ENCODE results near the gene FSTL3.

DNA sequence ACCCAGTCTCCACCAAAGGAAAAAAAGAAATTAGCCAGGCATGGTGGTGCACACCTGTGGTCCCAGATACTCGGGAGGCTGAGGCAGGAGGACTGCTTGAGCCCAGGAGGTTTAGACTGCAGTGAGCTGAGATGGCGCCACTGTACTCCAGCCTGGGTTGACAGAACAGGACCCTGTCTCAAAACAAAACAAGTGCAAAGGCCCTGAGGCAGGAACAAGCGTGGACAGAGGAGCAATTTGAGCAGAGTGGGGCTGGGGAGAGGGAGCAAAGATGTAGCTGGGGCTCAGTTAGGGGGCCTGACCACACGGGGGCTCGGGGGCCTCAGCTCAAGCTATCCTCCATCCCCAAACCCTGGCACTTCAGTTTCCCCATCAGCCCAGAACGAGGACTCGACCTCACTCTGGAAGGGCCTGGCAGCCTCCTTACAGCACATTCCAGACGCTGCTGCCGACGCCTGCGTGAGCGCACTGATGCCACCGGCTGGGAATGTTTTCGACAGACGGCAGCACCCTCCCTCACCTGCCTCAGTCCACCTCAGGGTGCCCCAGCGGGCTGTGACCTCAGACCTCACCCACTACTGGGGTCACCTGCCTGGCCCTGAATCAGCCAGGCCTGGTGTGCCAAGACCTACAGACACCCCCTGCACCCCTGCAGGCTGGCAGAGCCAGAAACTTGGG, 41.1 kb upstream of the FSTL3 start:
- TF ChIP-seq, protein P1, sequence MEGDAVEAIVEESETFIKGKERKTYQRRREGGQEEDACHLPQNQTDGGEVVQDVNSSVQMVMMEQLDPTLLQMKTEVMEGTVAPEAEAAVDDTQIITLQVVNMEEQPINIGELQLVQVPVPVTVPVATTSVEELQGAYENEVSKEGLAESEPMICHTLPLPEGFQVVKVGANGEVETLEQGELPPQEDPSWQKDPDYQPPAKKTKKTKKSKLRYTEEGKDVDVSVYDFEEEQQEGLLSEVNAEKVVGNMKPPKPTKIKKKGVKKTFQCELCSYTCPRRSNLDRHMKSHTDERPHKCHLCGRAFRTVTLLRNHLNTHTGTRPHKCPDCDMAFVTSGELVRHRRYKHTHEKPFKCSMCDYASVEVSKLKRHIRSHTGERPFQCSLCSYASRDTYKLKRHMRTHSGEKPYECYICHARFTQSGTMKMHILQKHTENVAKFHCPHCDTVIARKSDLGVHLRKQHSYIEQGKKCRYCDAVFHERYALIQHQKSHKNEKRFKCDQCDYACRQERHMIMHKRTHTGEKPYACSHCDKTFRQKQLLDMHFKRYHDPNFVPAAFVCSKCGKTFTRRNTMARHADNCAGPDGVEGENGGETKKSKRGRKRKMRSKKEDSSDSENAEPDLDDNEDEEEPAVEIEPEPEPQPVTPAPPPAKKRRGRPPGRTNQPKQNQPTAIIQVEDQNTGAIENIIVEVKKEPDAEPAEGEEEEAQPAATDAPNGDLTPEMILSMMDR (IDR thresholded peaks at IDR 0.05): no peak
- TF ChIP-seq EZH2 (IDR thresholded peaks at IDR 0.05): no peak
- no peak for TF ChIP-seq EZH2phosphoT487 (IDR thresholded peaks at IDR 0.05)
